Measurements from ENCODE around the gene NKX2-3.

The NKX2-3 gene

DNA sequence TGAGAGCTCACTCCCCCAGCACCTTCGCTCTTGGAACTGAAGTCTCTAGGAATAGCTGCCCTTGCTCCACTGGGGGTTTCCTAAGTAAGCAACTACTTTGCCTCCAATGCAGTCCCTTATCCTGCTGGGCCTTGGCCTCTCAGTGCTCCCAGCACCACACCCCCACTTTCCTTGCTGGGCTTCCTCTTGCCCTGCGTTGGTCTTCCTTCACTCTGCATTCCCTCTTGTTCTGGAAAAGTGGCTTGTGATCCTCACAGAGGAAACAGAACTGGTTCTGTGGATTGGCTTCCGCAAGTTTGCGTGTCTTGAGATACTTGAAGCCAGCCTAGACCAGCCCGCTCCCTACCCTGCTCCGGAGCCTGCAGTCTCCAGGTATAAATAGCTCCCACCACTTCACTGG is 6.4 kb downstream of the NKX2-3 start:
- no peak for DNase-seq (ENCODE audit: low read depth)

GRCh38 chr10:99539820-99540219 is 7.1 kb downstream of the NKX2-3 start:
- DNase-seq (ENCODE audit: low read depth) = no peak

GRCh38 chr10:99540306-99540656 is 7.5 kb downstream of the NKX2-3 start:
- DNase-seq (ENCODE audit: low read depth) = no peak

DNA sequence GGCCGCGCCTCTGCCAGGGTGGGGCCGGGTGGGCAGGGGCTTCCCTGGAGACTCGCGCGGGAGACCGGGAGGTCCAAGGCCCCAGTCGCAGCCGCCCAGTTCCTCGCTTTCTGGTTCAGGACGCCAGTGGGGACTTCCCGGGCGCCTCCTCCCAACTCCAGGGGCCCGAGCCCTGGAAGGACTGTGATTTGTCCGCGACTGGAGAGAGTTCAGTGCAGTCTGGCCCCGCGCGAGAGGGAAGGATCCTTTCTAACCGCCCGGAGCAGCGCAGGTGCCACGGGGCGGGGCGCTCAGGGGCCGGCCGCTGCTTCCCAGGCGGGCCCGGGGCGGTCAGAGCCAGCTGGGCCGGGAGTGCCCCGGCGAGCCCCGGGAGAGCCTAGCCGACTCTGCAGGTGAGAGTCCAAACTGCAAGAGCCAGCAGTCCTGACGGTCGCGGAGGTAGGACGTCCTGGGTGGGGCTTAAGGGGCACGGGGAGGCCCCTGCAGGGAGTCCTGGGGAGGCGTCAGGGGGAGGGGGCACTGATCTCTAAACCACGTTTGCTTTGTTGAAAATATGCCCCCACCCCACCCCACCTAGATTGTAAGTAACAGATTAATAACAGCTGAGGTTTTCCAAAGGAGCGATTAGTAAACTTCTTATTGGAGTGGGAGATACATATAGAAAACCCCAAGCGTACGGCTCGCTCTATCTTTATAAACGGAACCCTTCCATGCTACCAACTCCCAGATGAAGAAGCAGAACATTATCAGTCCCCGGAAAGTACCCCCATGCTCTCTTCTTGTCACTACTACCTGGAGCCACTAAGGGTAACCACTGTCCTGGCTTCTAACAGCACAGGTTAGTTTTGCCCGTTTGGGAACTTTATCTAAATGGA is 8.2 kb downstream of the NKX2-3 start:
- no peak for DNase-seq (ENCODE audit: low read depth)

DNA sequence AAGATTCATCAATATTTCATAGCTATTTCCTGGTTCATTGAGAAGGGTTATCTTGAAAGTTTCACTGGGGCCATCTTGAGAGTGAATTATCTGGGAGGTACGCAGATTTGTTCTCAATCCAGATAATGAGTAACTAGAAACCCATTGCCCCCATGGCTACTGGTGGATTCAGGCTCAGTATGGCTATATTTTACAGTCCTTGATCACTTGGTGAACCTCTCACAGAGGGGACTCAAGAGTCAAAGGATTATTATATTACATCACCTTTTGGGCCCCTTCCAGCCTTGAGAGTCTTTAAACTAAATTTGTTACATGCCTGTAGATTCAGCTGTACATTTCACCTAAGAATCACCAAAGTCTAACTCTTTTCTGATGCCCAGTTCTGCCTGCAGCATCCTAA is 11.6 kb downstream of the NKX2-3 start:
- DNase-seq (ENCODE audit: low read depth) = no peak

GRCh38 chr10:99548041-99548530 is 15.3 kb downstream of the NKX2-3 start:
- no peak for DNase-seq (ENCODE audit: low read depth)

DNA sequence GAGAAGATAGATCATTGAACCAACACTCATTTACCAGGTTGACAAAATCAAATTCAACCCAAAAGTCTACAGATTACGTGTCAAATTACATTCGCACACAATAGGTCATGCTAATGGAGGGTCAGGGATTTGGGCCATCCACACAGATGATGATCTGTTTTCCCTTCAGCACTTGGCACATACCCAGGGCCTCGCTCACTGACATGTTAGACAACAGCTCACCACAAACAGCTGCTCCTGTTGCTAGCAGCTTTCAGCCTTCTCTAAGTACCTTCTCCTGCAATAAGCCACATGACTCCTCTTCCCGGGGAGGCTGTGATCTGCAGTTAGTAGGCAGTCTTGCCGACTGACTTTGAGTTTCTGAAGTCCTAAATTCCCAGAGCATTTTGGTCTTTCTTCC is 18.4 kb downstream of the NKX2-3 start:
- DNase-seq (ENCODE audit: low read depth) = no peak

GRCh38 chr10:99551616-99552015 is 18.9 kb downstream of the NKX2-3 start:
- DNase-seq (ENCODE audit: low read depth) = no peak

DNA sequence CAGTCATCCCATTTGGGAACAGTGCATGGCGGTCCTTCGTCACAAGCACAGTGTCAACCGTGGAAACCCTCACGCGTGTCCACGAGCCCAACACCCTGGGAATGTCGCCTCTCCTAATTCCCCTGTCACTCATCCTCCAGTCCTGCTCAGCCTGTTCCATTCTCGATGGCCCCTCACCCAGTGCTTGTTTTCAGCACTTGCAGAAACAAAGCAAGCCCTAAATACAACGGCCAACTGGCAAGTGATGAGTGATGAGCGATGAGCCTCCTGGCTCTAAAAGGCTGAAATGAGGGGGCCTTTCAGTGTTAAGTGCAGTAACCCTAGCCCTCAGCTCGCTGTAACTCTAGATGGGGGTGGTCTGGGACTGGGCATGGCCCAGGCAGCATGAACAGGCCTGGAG is 22.6 kb downstream of the NKX2-3 start:
- no peak for DNase-seq (ENCODE audit: low read depth)

GRCh38 chr10:99555825-99556523 is 23.2 kb downstream of the NKX2-3 start:
- DNase-seq (ENCODE audit: low read depth) = no peak

- DNase-seq (ENCODE audit: low read depth) = no peak
Observed at GRCh38 chr10:99557044-99557443, 24.3 kb downstream of the NKX2-3 start.

DNA sequence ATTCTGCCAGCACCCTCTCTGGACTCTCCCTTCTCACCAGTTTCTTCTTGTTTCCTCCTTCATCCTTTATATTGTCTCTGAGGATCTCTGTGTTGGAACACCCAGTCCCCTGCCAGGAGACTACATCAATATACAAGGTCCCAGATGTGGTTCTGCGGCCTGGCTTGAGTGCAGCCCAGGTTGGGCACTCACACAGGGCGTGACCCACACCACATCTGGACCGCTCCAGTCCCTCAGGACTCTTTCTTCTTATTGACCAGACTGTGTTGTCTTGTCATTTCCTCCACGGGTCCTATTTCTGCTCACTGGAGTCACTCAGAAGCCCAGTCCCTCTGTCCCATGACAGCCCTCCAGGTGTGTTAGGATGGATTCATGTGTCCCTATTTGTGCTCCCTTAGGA is 26.0 kb downstream of the NKX2-3 start:
- DNase-seq (ENCODE audit: low read depth) = no peak

DNA sequence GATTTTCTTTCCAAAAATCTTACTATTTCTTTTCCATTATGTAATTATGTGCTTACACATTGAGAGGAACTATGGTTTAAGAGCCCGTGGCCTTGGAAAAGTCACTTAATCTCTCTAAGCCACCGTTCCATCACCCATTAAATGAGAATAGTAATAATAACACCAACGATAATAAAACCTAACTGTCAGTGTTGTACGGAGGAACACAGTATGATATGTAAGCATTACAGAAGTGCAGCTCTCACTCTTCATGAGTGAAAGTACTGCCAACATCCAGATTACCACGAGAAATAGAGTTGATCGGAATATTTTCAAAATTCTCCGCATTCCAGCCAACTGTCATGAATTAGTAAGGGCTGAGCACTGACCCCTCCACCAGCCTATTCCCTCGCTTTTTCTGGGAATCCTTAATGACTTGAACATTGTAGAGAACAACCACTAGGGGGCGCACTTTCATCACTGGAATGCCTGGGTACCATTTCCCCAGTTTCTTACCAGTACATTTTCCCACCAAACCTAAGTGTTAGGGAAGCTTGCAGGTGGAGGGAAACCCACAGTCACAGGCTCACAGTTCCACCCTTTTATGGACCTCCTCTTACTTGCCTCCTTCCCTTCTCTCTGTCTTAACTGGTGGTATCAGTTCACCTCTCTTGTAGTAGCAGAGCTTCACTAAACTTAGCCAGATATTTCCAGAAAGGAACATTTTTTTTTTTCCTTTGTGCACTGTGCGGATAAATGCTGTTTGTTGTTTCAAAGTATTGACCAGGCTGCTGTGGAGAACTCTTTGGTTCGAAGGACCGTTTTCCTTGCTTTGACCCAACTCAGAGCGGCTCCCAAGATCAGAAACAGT is 27.8 kb downstream of the NKX2-3 start:
- DNase-seq (ENCODE audit: low read depth) = no peak

GRCh38 chr10:99562631-99563030 is 29.9 kb downstream of the NKX2-3 start:
- no peak for DNase-seq (ENCODE audit: low read depth)

DNA sequence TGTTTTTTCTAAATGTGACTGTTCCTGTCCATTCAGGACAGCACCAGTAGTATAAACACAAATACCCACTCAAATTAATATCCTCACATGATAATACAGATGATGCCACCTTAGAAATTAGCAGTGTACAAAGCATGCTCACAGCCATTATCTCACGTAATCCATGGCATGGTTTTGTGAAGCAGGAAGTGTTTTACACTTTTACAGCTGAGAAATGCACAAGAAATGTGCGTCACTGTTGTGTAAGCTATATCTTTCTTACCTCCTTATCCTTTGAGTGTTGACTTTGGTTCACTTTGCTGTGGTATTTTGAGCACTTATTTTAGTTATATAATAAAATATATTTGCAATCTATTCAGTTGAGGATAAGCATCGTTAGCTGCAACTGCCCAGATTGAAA is 31.6 kb downstream of the NKX2-3 start:
- DNase-seq (ENCODE audit: low read depth) = no peak

DNA sequence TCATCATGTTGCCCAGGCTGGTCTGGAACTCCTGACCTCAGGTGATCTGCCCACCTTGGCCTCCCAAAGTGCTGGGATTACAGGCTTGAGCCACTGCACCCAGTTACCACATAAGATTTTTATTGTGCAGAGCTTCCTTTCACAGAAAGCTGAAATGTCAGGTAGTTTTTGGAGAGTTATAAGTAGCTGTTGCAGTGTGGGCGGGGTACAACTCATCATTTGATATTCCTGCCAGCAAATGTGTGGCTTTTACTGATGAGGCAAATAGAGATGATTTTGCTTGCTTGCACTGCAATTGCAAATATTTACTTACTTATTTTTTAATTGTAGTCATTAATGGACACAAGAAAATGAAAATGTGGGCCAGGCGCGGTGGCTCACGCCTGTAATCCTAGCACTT is 32.4 kb downstream of the NKX2-3 start:
- no peak for DNase-seq (ENCODE audit: low read depth)

- DNase-seq (ENCODE audit: low read depth) = no peak
Observed at GRCh38 chr10:99569253-99569939, 36.7 kb downstream of the NKX2-3 start.

DNA sequence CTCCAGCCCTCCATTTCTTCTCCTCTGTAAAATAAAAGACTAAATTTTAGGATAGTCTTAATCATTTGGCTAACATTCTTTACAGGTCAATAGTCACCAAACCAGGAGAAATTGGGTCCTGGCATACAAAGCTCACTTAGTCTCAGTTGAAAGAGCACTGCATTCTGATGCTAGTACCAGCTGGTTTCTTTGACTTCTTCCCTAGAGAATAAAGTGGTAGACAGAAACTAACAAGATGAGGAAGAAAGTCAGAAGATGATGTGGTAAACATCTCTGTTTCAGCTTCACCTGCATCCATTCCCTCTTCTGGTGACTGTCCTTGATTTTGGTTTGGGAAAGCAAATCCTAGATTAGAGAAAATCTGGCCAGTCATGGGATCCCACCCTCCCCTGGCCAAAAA is 37.2 kb downstream of the NKX2-3 start:
- DNase-seq (ENCODE audit: low read depth) = no peak

DNA sequence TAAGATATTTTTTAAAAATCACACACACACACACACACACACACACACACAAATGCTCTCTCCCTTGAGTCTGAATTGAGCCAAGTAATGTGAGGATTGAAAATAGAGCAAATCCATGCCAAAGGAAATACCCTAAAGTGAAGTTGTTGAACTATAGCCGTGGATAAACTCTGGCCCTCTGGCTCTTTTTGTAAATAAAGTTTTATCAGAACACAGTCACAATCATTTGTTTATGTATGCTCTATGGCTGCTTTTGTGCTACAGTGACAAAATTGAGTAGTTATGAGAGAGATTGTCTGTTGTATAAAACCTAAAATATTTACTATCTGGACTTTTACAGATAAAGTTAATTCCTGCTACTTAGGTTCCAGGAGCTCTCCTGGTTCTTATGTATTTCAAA is 39.1 kb downstream of the NKX2-3 start:
- no peak for DNase-seq (ENCODE audit: low read depth)

DNA sequence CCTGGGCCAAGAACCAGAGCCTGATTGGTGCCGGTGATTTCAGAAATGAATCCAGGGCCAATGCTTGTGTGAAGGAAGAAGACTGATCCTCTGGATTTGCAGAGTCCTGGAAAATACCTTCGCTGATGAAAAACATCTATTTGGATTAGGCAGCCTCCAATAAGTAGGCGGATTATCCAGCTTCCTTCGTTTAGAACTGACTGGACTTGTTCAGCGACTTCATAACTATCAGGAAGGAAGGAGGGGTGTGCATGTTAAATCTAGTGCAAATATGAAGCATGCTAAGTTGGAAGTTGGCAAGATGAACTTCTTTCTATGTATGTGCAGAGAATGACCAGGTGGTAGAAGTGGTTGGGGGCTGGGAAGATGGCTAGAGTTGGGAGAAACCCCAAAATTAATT is 41.0 kb downstream of the NKX2-3 start:
- DNase-seq (ENCODE audit: low read depth) = no peak

DNA sequence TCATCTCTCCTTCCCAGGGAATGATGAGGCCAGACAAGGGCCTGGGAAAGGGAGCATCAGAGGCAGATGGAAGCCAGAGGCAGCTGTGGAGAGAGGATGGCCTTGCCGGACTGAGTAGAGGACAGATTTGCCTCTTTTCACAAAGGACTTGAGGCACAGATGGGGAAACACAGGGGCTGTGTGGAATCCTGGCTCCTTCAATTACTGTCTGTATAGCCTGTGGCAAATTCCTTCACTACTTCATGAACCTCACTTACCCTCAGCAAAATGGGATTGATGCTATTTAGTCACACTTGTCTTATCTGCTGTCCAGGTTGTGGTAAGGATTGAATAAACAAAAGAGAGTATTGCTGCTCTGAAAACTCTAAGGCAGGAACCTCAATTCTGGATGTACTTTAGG is 47.2 kb downstream of the NKX2-3 start:
- DNase-seq (ENCODE audit: low read depth) = no peak

DNA sequence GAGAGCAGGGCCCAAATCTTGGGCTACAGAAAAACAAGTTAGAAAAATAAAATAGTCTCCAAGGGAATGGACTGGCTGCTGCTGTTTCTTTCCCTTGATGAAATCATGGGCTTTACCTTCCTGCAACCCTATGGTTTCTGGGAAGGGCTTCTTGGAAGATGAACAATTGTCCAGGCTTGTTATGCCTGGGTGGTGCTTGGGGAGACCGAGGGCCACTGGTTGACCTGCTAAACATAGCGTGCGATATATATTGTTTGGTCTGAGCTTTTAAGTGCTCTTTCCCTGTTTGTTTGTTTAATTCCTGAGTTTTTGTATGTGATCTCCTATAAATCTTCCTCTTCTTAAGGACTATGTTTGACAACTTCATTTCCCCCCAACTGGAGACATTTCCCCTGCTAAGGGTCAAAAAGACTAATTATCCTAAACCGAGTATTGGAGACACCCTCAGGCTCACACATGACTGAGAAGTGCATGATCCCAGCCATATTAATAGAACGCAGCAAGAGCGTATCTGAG is 49.6 kb downstream of the NKX2-3 start:
- no peak for DNase-seq (ENCODE audit: low read depth)
